Duodenal mucosa (tissue), 2 donors: ENCODE data around the gene NRP2.

Experiments used
- H3K27ac ChIP-seq: one replicate; pipeline ENCODE4 v1.7.0; 2013; ENCODE audit warnings: low read depth, low read length
- H3K27me3 ChIP-seq, 2 donors: one replicate each; pipeline ENCODE4 v1.7.0; 2013; ENCODE audit warnings: low read length in 2 of 2, control low read depth in 1 of 2; ENCODE audit not compliant: insufficient read depth in 2 of 2, control insufficient read depth in 1 of 2
- H3K36me3 ChIP-seq, 2 donors: one replicate each; pipeline ENCODE4 v1.7.0; 2013; ENCODE audit warnings: low read length in 2 of 2, control low read depth in 1 of 2; ENCODE audit not compliant: insufficient read depth in 2 of 2, control insufficient read depth in 1 of 2
- H3K4me1 ChIP-seq, 2 donors: one replicate each; pipeline ENCODE4 v1.7.0; 2013; ENCODE audit warnings: low read length in 2 of 2, control low read depth in 1 of 2; ENCODE audit not compliant: insufficient read depth in 2 of 2, control insufficient read depth in 1 of 2
- H3K4me3 ChIP-seq, 2 donors: one replicate each; pipeline ENCODE4 v1.7.0; 2013; ENCODE audit warnings: low read length in 2 of 2, low read depth in 1 of 2
- H3K9ac ChIP-seq, 2 donors: one replicate each; pipeline ENCODE4 v1.7.0; 2013; ENCODE audit warnings: low read length in 2 of 2, low read depth in 1 of 2
- H3K9me3 ChIP-seq, 2 donors: one replicate each; pipeline ENCODE4 v1.7.0; 2013; ENCODE audit warnings: low read length in 2 of 2, control low read depth in 1 of 2; ENCODE audit not compliant: control insufficient read depth in 1 of 2

NRP2 gene

GRCh38 chr2:205807758-205808157 is 125.5 kb downstream of the NRP2 start:
- Histone ChIP-seq H3K9me3 (no peaks in the 10 kb centered on the region), H3K36me3 (no peaks in the 10 kb centered on the region), H3K4me1 (peaks cover 0 to 13% of the 10 kb centered on the region in 2 donors), H3K4me3 (no peak overlapping the region), H3K9ac (no peak overlapping the region), H3K27ac (no peak overlapping the region), H3K27me3 (no peaks in the 10 kb centered on the region)

- H3K4me1 ChIP-seq: peaks cover 0 to 13% of the 10 kb centered on the region in 2 donors
- no peaks in the 10 kb centered on the region for H3K9me3 ChIP-seq
- H3K27me3 ChIP-seq: no peaks in the 10 kb centered on the region
- no peak overlapping the region for H3K27ac ChIP-seq
- H3K36me3 ChIP-seq: no peaks in the 10 kb centered on the region
- H3K4me3 ChIP-seq: no peak overlapping the region
- no peak overlapping the region for H3K9ac ChIP-seq
These were observed 126.3 kb downstream of the NRP2 start for GRCh38 chr2:205808486-205809121.

- Histone ChIP-seq H3K4me1 (peaks cover 0 to 7% of the 10 kb centered on the region in 2 donors), H3K27ac (no peak overlapping the region), H3K9ac (no peak overlapping the region), H3K9me3 (no peaks in the 10 kb centered on the region), H3K27me3 (no peaks in the 10 kb centered on the region), H3K4me3 (no peak overlapping the region), H3K36me3 (no peaks in the 10 kb centered on the region)
These were observed 129.1 kb downstream of the NRP2 start for GRCh38 chr2:205811387-205811786.

DNA sequence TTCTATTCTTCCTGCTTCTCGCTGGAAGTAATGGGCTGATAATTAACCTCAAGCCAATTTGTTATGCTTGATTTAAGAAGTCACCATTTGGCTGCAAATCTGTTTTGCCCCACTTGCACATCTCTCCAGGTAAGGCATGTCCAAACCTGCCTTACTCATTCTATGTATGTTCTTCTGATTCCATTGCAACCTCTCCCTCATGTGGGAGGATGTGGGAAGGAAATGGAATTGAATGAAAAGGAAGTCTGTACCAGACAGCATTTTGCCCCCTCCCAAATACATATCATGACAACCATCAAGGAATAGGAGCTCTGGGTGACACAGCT is 131.7 kb downstream of the NRP2 start:
- Histone ChIP-seq H3K4me3 (no peak overlapping the region), H3K27ac (no peak overlapping the region), H3K9ac (no peak overlapping the region), H3K9me3 (no peaks in the 10 kb centered on the region), H3K27me3 (no peaks in the 10 kb centered on the region), H3K4me1 (peaks cover 0 to 7% of the 10 kb centered on the region in 2 donors), H3K36me3 (no peaks in the 10 kb centered on the region)

DNA sequence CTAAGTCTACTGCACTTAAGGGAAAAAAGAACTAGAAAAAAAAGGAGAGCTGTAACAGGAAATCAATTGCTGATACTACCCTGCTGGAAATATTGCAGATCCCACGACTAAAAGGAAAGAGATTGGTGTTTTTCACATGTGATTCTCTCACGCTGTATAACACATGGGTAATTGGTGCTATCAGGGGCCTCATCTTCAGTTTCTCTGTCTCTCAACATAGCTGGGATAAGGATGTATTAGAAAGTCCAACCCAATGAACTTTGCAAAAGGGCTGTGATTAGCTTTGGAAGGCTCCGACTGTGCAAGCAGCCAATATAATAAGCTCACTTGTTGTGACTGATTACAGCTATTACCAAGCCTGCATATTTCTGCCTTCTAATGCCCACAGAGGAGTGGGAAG is 133.4 kb downstream of the NRP2 start:
- H3K4me3 ChIP-seq: no peak overlapping the region
- H3K9me3 ChIP-seq: no peaks in the 10 kb centered on the region
- H3K4me1 ChIP-seq: peaks cover 0 to 7% of the 10 kb centered on the region in 2 donors
- no peak overlapping the region for H3K27ac ChIP-seq
- no peaks in the 10 kb centered on the region for H3K27me3 ChIP-seq
- no peaks in the 10 kb centered on the region for H3K36me3 ChIP-seq
- H3K9ac ChIP-seq: no peak overlapping the region

DNA sequence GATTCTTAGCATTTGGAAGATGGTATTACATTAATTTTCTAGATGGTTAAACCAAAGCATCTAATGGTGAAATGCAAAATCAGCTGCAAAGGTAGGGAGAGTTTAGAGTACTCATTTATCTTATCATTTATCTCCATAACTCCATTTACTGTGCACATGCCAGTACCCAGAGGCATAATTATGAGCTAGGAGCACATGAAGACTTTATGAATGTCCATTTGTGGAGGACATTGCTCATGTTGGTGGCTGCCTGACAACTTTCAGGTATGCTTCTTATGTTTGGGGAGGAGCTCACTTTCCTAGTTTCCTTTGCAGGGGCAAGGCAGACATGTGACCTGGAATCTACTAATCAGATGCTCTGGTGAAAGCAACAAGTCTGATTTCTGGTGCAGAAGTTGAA is 134.0 kb downstream of the NRP2 start:
- no peak overlapping the region for H3K27ac ChIP-seq
- H3K9me3 ChIP-seq: no peaks in the 10 kb centered on the region
- no peak overlapping the region for H3K9ac ChIP-seq
- no peak overlapping the region for H3K4me3 ChIP-seq
- H3K27me3 ChIP-seq: peaks cover 0 to 3% of the 10 kb centered on the region in 2 donors
- peaks cover 0 to 7% of the 10 kb centered on the region in 2 donors for H3K4me1 ChIP-seq
- no peaks in the 10 kb centered on the region for H3K36me3 ChIP-seq

GRCh38 chr2:205822579-205822978 is 140.3 kb downstream of the NRP2 start:
- Histone ChIP-seq H3K9ac (no peak overlapping the region), H3K4me1 (no peaks in the 10 kb centered on the region), H3K27me3 (peaks cover 0 to 3% of the 10 kb centered on the region in 2 donors), H3K36me3 (no peaks in the 10 kb centered on the region), H3K4me3 (no peak overlapping the region), H3K27ac (no peak overlapping the region), H3K9me3 (no peaks in the 10 kb centered on the region)

GRCh38 chr2:205827809-205828365 is 145.6 kb downstream of the NRP2 start:
- Histone ChIP-seq H3K9me3 (no peaks in the 10 kb centered on the region), H3K27ac (no peak overlapping the region), H3K27me3 (no peaks in the 10 kb centered on the region), H3K4me1 (no peaks in the 10 kb centered on the region), H3K4me3 (no peak overlapping the region), H3K9ac (no peak overlapping the region), H3K36me3 (no peaks in the 10 kb centered on the region)

DNA sequence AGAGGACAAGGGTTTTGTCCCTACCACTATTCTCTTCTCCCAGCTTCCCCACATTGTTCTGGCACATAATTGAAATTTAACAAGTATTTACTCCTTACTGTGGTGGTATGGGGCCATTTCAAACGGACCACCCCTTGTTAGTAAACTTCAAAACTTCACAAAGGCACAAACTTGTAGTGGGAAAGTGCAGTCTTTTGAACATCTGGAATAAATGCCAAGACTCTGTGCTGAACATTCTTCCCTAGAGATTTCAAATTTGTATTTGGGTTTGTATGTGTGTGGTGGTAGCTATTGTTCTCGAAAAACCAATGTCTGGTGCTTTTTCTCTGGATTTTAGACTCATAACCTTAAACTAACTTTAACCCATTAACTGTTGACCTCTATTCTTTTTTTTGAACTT is 151.6 kb downstream of the NRP2 start:
- Histone ChIP-seq H3K27ac (no peak overlapping the region), H3K4me1 (peaks cover 0 to 3% of the 10 kb centered on the region in 2 donors), H3K9ac (no peak overlapping the region)

GRCh38 chr2:205834796-205835195 is 152.5 kb downstream of the NRP2 start:
- Histone ChIP-seq H3K4me3 (no peak overlapping the region), H3K4me1 (peaks cover 0 to 3% of the 10 kb centered on the region in 2 donors), H3K9me3 (no peaks in the 10 kb centered on the region), H3K9ac (no peak overlapping the region), H3K27ac (no peak overlapping the region), H3K36me3 (no peaks in the 10 kb centered on the region), H3K27me3 (no peaks in the 10 kb centered on the region)

More for the DNA sequence above, 151.6 kb downstream of the NRP2 start:
- Histone ChIP-seq H3K27me3 (no peaks in the 10 kb centered on the region), H3K4me3 (no peak overlapping the region), H3K36me3 (no peaks in the 10 kb centered on the region), H3K9me3 (no peaks in the 10 kb centered on the region)
